Endothelial cell (in vitro differentiated cells): Measurements from ENCODE around the gene ZBTB18. TPM values are rescaled to one million over a fixed set of nuclear protein-coding genes. Genes with fewer than 3 reads are reported as not detected.
A peak's percentile ranks its signal among the peaks of the same experiment; 100 is the strongest.

ENCODE experiments used
- DNase-seq: peaks from one replicate; pipeline ENCODE4 v3.0.0; 2021; ENCODE audit warnings: low spot score
- H3K27ac Mint-ChIP-seq: one replicate; pipeline ENCODE4 v1.8.0; 2021; ENCODE audit warnings: mixed read lengths, inconsistent platforms; ENCODE audit not compliant: unreplicated experiment
- H3K27me3 Mint-ChIP-seq: one replicate; pipeline ENCODE4 v1.8.0; 2021; ENCODE audit warnings: mild to moderate bottlenecking, moderate library complexity, mixed read lengths, inconsistent platforms; ENCODE audit not compliant: unreplicated experiment
- H3K36me3 Mint-ChIP-seq: one replicate; pipeline ENCODE4 v1.8.0; 2021; ENCODE audit warnings: mild to moderate bottlenecking, low read depth, mixed read lengths, inconsistent platforms; ENCODE audit not compliant: unreplicated experiment
- H3K4me1 Mint-ChIP-seq: one replicate; pipeline ENCODE4 v1.8.0; 2021; ENCODE audit warnings: mild to moderate bottlenecking, mixed read lengths, inconsistent platforms; ENCODE audit not compliant: unreplicated experiment
- H3K4me3 Mint-ChIP-seq: one replicate; pipeline ENCODE4 v1.8.0; 2021; ENCODE audit warnings: mild to moderate bottlenecking, mixed read lengths, inconsistent platforms; ENCODE audit not compliant: unreplicated experiment
- H3K9me3 Mint-ChIP-seq: one replicate; pipeline ENCODE4 v1.8.0; 2021; ENCODE audit warnings: mixed read lengths, inconsistent platforms; ENCODE audit not compliant: unreplicated experiment
- CTCF ChIP-seq: fragments of 200-600 bp; sonication (generic); IDR thresholded peaks from one replicate; pipeline ENCODE4 v1.5.0; 2021; ENCODE audit warnings: antibody characterized with exemption; ENCODE audit not compliant: unreplicated experiment
- long read RNA-seq: library from polyadenylated mRNA; unstranded; transcript quantifications from one replicate; pipeline ENCODE4 v2.0.0, GENCODE V29; 2020; ENCODE audit not compliant: unreplicated experiment
- total RNA-seq: library from RNA; stranded (reverse); fragmentation: NEBNext Ultra II Directional; extraction: Animal tissue kit (Norgen Biotek cat#: 25700); gene quantifications from one replicate; pipeline ENCODE4 v1.2.1, GENCODE V29; 2021; ENCODE audit not compliant: unreplicated experiment

The ZBTB18 gene
- 21.7 TPM for total RNA-seq
- long read RNA-seq: 0 reads

GRCh38 chr1:244050835-244051444, at the start of gene ZBTB18:
Gene ZBTB18, plus strand, starts transcription at chr1:244051283. Its CDS starts 149 bp downstream, at chr1:244051432.
- Mint-ChIP-seq H3K4me3 (peak within 1 kb of the TSS; percentile 99), H3K27me3 (peaks cover 12% of the 10 kb centered on the region), H3K27ac (peak within 1 kb of the TSS; percentile 92), H3K4me1 (peaks cover 34% of the 10 kb centered on the region), H3K36me3 (peaks cover 10% of the 10 kb centered on the region), H3K9me3 (no peaks in the 10 kb centered on the region)
- no peak for DNase-seq
- TF ChIP-seq CTCF: no peak

DNA sequence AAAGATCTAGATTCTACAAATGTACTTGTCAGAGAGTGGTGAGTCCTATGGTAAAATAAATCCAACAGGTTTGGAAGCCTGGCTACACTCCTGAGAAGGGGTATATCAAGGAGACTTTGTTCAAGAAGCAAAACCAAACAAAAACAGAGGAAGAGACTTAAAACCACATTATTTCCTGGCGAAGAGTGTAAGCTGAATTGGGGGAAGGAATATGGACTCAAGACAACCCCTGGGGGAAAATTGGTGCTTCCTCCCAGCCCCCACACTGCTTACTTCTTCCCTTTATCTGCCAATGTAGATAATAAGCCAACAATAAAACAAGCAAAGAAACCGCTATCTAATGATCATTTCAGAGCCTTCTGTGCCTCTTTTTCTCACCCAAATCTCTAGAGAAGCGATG, 48.4 kb upstream of the ZBTB18 start:
- Mint-ChIP-seq H3K27ac (no peak overlapping the region), H3K27me3 (peaks cover 3% of the 10 kb centered on the region), H3K36me3 (no peaks in the 10 kb centered on the region), H3K4me3 (no peak overlapping the region), H3K9me3 (no peaks in the 10 kb centered on the region), H3K4me1 (peaks cover 17% of the 10 kb centered on the region)
- no peak for TF ChIP-seq CTCF
- no peak for DNase-seq

GRCh38 chr1:244005455-244005854, 45.6 kb upstream of the ZBTB18 start:
- Mint-ChIP-seq H3K27ac (no peak overlapping the region), H3K27me3 (peaks cover 3% of the 10 kb centered on the region), H3K4me1 (peaks cover 17% of the 10 kb centered on the region), H3K36me3 (no peaks in the 10 kb centered on the region), H3K4me3 (no peak overlapping the region), H3K9me3 (no peaks in the 10 kb centered on the region)
- DNase-seq: no peak
- TF ChIP-seq CTCF: no peak

- H3K36me3 Mint-ChIP-seq: no peaks in the 10 kb centered on the region
- peaks cover 18% of the 10 kb centered on the region for H3K4me1 Mint-ChIP-seq
- DNase-seq: no peak
- TF ChIP-seq CTCF: no peak
- H3K4me3 Mint-ChIP-seq: no peak overlapping the region
- H3K27ac Mint-ChIP-seq: no peak overlapping the region
- H3K27me3 Mint-ChIP-seq: peaks cover 4% of the 10 kb centered on the region
- H3K9me3 Mint-ChIP-seq: no peaks in the 10 kb centered on the region
Measured at GRCh38 chr1:244006381-244006901, 44.6 kb upstream of the ZBTB18 start.

DNA sequence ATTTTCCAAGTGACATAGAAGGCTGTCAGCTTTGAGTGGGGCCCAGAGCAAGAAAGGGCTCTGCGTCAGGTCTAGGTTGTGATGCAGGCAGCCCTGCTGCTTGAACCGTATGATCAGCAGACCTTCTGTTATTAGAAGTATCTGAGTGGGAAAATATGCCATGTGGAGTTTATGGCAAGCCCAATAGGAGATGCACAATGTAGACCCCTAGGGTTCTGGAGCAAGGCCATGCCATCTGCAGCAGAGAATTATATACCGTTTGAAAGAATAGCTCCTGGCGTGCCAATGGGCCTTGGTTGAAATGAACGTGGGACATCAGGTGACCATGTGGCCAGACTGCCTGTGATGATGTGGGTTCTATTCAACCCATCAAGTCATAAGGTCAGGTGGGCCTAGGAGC, 44.1 kb upstream of the ZBTB18 start:
- no peak for TF ChIP-seq CTCF
- Mint-ChIP-seq H3K4me3 (no peak overlapping the region), H3K36me3 (no peaks in the 10 kb centered on the region), H3K9me3 (no peaks in the 10 kb centered on the region), H3K4me1 (peaks cover 15% of the 10 kb centered on the region), H3K27ac (no peak overlapping the region), H3K27me3 (peaks cover 4% of the 10 kb centered on the region)
- no peak for DNase-seq
